H9 (cell line): ENCODE measurements around the gene MED22. TPM values are rescaled to one million over a fixed set of nuclear protein-coding genes. Genes with fewer than 3 reads are reported as not detected.

Experiments
- DNase-seq: peaks from one replicate; pipeline ENCODE4 v3.0.0-alpha.2; 2017
- H2AFZ ChIP-seq: one replicate; pipeline ENCODE4 v1.6.1; 2013; ENCODE audit warnings: mild to moderate bottlenecking, low read length, control low read depth, moderate library complexity
- H2AK5ac ChIP-seq: 2 replicates; pipeline ENCODE4 v1.6.1; 2013; ENCODE audit warnings: low read length, control low read depth, mixed read lengths; ENCODE audit not compliant: insufficient read length
- H2BK120ac ChIP-seq: one replicate; pipeline ENCODE4 v1.6.1; 2013; ENCODE audit warnings: low read depth, mild to moderate bottlenecking, low read length, control low read depth, inconsistent platforms; ENCODE audit not compliant: poor library complexity, severe bottlenecking
- H2BK12ac ChIP-seq: 2 replicates; pipeline ENCODE4 v1.6.1; 2013; ENCODE audit warnings: low read length, control low read depth, mixed read lengths, low read depth; ENCODE audit not compliant: insufficient read length
- H2BK15ac ChIP-seq: 2 replicates; pipeline ENCODE4 v1.6.1; 2013; ENCODE audit warnings: low read depth, low read length, control low read depth
- H2BK20ac ChIP-seq: one replicate; pipeline ENCODE4 v1.6.1; 2013; ENCODE audit warnings: low read depth, mild to moderate bottlenecking, low read length, control low read depth, inconsistent platforms; ENCODE audit not compliant: poor library complexity, severe bottlenecking
- H2BK5ac ChIP-seq: 2 replicates; pipeline ENCODE4 v1.6.1; 2013; ENCODE audit warnings: low read length, control low read depth, mixed read lengths; ENCODE audit not compliant: insufficient read length
- H3K14ac ChIP-seq: 2 replicates; pipeline ENCODE4 v1.6.1; 2013; ENCODE audit warnings: low read length, control low read depth; ENCODE audit not compliant: insufficient read depth
- H3K18ac ChIP-seq: 2 replicates; pipeline ENCODE4 v1.6.1; 2013; ENCODE audit warnings: low read depth, mild to moderate bottlenecking, mixed read lengths, low read length, control low read depth; ENCODE audit not compliant: insufficient read length
- H3K23ac ChIP-seq: 2 replicates; pipeline ENCODE4 v1.6.1; 2013; ENCODE audit warnings: low read length, control low read depth, mixed read lengths, low read depth; ENCODE audit not compliant: insufficient read length
- H3K23me2 ChIP-seq: 2 replicates; pipeline ENCODE4 v1.6.1; 2013; ENCODE audit warnings: low read depth, mild to moderate bottlenecking, mixed read lengths, low read length, control low read depth; ENCODE audit not compliant: insufficient read length, poor library complexity, severe bottlenecking
- H3K27ac ChIP-seq: 2 replicates; pipeline ENCODE4 v1.5.1; 2013; ENCODE audit warnings: low read length, control low read depth, mixed read lengths, low read depth; ENCODE audit not compliant: insufficient read length
- H3K27me3 ChIP-seq: 2 replicates; pipeline ENCODE4 v1.6.1; 2013; ENCODE audit warnings: low read length, control low read depth, inconsistent platforms; ENCODE audit not compliant: insufficient read depth
- H3K4ac ChIP-seq: 2 replicates; pipeline ENCODE4 v1.6.1; 2013; ENCODE audit warnings: low read depth, mild to moderate bottlenecking, control low read depth, inconsistent platforms, low read length, moderate library complexity
- H3K4me1 ChIP-seq: 2 replicates; pipeline ENCODE4 v1.6.1; 2013; ENCODE audit warnings: low read length, control low read depth, inconsistent platforms; ENCODE audit not compliant: insufficient read depth
- H3K4me2 ChIP-seq: 2 replicates; pipeline ENCODE4 v1.6.1; 2013; ENCODE audit warnings: low read length, control low read depth, mixed read lengths; ENCODE audit not compliant: insufficient read length, insufficient read depth
- H3K56ac ChIP-seq: 2 replicates; pipeline ENCODE4 v1.6.1; 2013; ENCODE audit warnings: low read depth, mild to moderate bottlenecking, mixed read lengths, low read length, control low read depth; ENCODE audit not compliant: insufficient read length
- H3K79me1 ChIP-seq: 2 replicates; pipeline ENCODE4 v1.6.1; 2013; ENCODE audit warnings: low read depth, mild to moderate bottlenecking, moderate library complexity, low read length, control low read depth, inconsistent platforms; ENCODE audit not compliant: insufficient read depth, poor library complexity, severe bottlenecking
- H3K79me2 ChIP-seq: 2 replicates; pipeline ENCODE4 v1.6.1; 2013; ENCODE audit warnings: low read length, control low read depth, inconsistent platforms; ENCODE audit not compliant: insufficient read depth
- H3K9ac ChIP-seq: 2 replicates; pipeline ENCODE4 v1.6.1; 2013; ENCODE audit warnings: low read length, control low read depth, mixed read lengths; ENCODE audit not compliant: insufficient read length; ENCODE audit errors: extremely low read depth
- H3K9me3 ChIP-seq: one replicate; pipeline ENCODE4 v1.6.1; 2013; ENCODE audit warnings: low read depth, low read length, inconsistent platforms; ENCODE audit not compliant: control insufficient read depth
- H3T11ph ChIP-seq: one replicate; pipeline ENCODE4 v1.6.1; 2013; ENCODE audit warnings: mild to moderate bottlenecking, low read length, control low read depth, inconsistent platforms
- H4K20me1 ChIP-seq: one replicate; pipeline ENCODE4 v1.6.1; 2013; ENCODE audit not compliant: control insufficient read depth, insufficient read length, insufficient read depth
- H4K5ac ChIP-seq: 2 replicates; pipeline ENCODE4 v1.6.1; 2013; ENCODE audit warnings: low read depth, mild to moderate bottlenecking, mixed read lengths, low read length, control low read depth; ENCODE audit not compliant: insufficient read length
- H4K8ac ChIP-seq: replicated peaks from 2 replicates; pipeline ENCODE4 v1.6.1; 2013; ENCODE audit warnings: low read length, control low read depth, mixed read lengths, low read depth; ENCODE audit not compliant: insufficient read length
- H4K91ac ChIP-seq: 2 replicates; pipeline ENCODE4 v1.6.1; 2013; ENCODE audit warnings: low read depth, mild to moderate bottlenecking, moderate library complexity, mixed read lengths, low read length, control low read depth; ENCODE audit not compliant: insufficient read length
- H3K27ac Mint-ChIP-seq, 3 experiments: 2 replicates in 2 of 3; 3 replicates in 1 of 3; pipeline ENCODE4 v1.8.0; 2020 to 2021; ENCODE audit warnings: mixed read lengths in 3 of 3, mild to moderate bottlenecking in 1 of 3, moderate library complexity in 1 of 3
- H3K27me3 Mint-ChIP-seq: 2 replicates; pipeline ENCODE4 v1.8.0; 2021; ENCODE audit warnings: low read depth, mild to moderate bottlenecking, moderate library complexity, mixed read lengths
- H3K36me3 Mint-ChIP-seq, 3 experiments: 2 replicates in 2 of 3; 3 replicates in 1 of 3; pipeline ENCODE4 v1.8.0; 2020 to 2021; ENCODE audit warnings: low read depth in 3 of 3, mixed read lengths in 3 of 3; ENCODE audit not compliant: insufficient read depth in 1 of 3
- H3K4me1 Mint-ChIP-seq, 2 experiments: 2 replicates each; pipeline ENCODE4 v1.8.0; 2020; ENCODE audit warnings: mixed read lengths in 2 of 2
- H3K4me3 Mint-ChIP-seq, 2 experiments: 2 replicates in 1 of 2; 3 replicates in 1 of 2; pipeline ENCODE4 v1.8.0; 2020 to 2021; ENCODE audit warnings: mild to moderate bottlenecking in 2 of 2, mixed read lengths in 2 of 2, moderate library complexity in 1 of 2
- H3K9me3 Mint-ChIP-seq, 2 experiments: 2 replicates in 1 of 2; 3 replicates in 1 of 2; pipeline ENCODE4 v1.8.0; 2020; ENCODE audit warnings: mild to moderate bottlenecking in 2 of 2, mixed read lengths in 2 of 2, moderate library complexity in 1 of 2
- WGBS: extraction: QIAGEN DNeasy Blood & Tissue Kit; methylation state at CpG from one replicate; pipeline ENCODE4 v1.1.7; 2013; ENCODE audit warnings: missing lambda C conversion rate, low lambda C conversion rate, mixed read lengths; ENCODE audit not compliant: insufficient read length; ENCODE audit errors: extremely low coverage; 5-methylcytosine and 5-hydroxymethylcytosine counted together
- total RNA-seq: library from RNA; stranded (reverse); gene quantifications from 2 replicates; pipeline ENCODE4 v1.2.1, GENCODE V29; 2021
- TF ChIP-seq, protein P1 (sequence below): fragments of 200-600 bp; sonication (generic); conservative IDR thresholded peaks from 3 replicates; pipeline ENCODE4 v1.8.0; 2021; ENCODE audit warnings: antibody characterized with exemption, mild to moderate bottlenecking

Gene MED22
- total RNA-seq, 1 experiment from 2014 or later = 60.1 TPM

DNA sequence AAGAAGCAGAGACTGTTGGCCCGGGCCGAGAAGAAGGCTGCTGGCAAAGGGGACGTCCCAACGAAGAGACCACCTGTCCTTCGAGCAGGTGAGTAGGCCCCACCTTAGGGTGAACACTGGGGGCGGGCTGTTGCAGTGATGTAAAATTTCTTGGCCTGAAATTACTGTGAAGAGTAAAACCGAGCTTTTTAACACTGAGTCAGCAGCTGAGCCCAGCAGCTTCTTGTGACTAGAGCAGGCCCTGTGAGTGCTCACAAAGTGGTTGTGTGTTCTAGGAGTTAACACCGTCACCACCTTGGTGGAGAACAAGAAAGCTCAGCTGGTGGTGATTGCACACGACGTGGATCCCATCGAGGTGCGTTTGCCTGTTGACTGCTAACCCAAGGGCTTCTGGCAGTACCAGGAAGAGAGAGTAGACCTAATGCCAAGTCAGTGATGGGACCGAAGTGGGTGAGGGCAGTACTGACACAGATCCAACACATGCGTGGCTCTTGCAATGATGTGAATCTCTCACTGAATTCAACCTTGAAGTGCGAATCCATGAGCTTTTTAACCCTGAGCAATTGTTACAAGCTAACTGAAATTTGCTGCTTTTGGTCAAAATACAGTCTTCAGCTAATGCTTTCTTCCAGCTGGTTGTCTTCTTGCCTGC is 2.2 kb upstream of the MED22 start:
- Mint-ChIP-seq H3K36me3 (peaks cover 50 to 73% (median 66%) of the 10 kb centered on the region in 3 experiments), H3K27ac (peak overlapping the region; percentile 77 to 97 (median 86); a peak in 6 of 7 replicates), H3K9me3 (peaks cover 0 to 3% of the 10 kb centered on the region in 2 experiments; a peak in 1 of 5 replicates), H3K27me3 (no peaks in the 10 kb centered on the region), H3K4me3 (peak overlapping the region; percentile 95 to 99), H3K4me1 (peaks cover 24 to 35% of the 10 kb centered on the region in 2 experiments)
- H2BK12ac ChIP-seq = no peak overlapping the region
- H2AFZ ChIP-seq = no peak overlapping the region
- peaks cover 13% of the 10 kb centered on the region; the same call in 1 of the 2 replicates for H3K79me2 ChIP-seq
- H2AK5ac ChIP-seq = no peak overlapping the region
- H2BK15ac ChIP-seq = no peak overlapping the region
- no peak overlapping the region for H4K91ac ChIP-seq
- no peak overlapping the region for H3K18ac ChIP-seq
- H3K27me3 ChIP-seq = no peaks in the 10 kb centered on the region
- H2BK120ac ChIP-seq = no peak overlapping the region
- no peak overlapping the region for H3K27ac ChIP-seq
- H3K23ac ChIP-seq = no peak overlapping the region
- TF ChIP-seq, protein P1, sequence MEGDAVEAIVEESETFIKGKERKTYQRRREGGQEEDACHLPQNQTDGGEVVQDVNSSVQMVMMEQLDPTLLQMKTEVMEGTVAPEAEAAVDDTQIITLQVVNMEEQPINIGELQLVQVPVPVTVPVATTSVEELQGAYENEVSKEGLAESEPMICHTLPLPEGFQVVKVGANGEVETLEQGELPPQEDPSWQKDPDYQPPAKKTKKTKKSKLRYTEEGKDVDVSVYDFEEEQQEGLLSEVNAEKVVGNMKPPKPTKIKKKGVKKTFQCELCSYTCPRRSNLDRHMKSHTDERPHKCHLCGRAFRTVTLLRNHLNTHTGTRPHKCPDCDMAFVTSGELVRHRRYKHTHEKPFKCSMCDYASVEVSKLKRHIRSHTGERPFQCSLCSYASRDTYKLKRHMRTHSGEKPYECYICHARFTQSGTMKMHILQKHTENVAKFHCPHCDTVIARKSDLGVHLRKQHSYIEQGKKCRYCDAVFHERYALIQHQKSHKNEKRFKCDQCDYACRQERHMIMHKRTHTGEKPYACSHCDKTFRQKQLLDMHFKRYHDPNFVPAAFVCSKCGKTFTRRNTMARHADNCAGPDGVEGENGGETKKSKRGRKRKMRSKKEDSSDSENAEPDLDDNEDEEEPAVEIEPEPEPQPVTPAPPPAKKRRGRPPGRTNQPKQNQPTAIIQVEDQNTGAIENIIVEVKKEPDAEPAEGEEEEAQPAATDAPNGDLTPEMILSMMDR = no peak
- peak overlapping the region; percentile 31 for H3K9ac ChIP-seq
- peaks cover 10% of the 10 kb centered on the region for H3K79me1 ChIP-seq
- no CpG with 5 or more reads among the region's 15 CpGs for WGBS
- no peak overlapping the region for H3K4ac ChIP-seq
- no peaks in the 10 kb centered on the region; the same call in 1 of the 2 replicates for H3K4me1 ChIP-seq
- no peak overlapping the region for H2BK20ac ChIP-seq
- H3K23me2 ChIP-seq = peaks cover 5% of the 10 kb centered on the region
- H3K9me3 ChIP-seq = no peaks in the 10 kb centered on the region
- no peak overlapping the region for H3T11ph ChIP-seq
- H4K20me1 ChIP-seq = no peaks in the 10 kb centered on the region
- DNase-seq = no peak
- peak overlapping the region; percentile 98 for H3K4me2 ChIP-seq
- no peak overlapping the region for H2BK5ac ChIP-seq
- no peak overlapping the region for H4K5ac ChIP-seq
- H4K8ac ChIP-seq = no peak overlapping the region
- H3K56ac ChIP-seq = no peak overlapping the region
- no peak overlapping the region for H3K14ac ChIP-seq
